Liver (tissue), 9 donors: Measurements from ENCODE around the gene IFT43. TPM values are rescaled to one million over a fixed set of nuclear protein-coding genes. Genes with fewer than 3 reads are reported as not detected.

Source experiments
- DNase-seq: peaks from one replicate; pipeline ENCODE4 v3.0.0-alpha.2; 2017; ENCODE audit warnings: low spot score
- H3K27ac ChIP-seq, 2 donors: one replicate each; pipeline ENCODE4 v1.7.0; 2013; ENCODE audit warnings: inconsistent platforms in 2 of 2, low read length in 2 of 2, control low read depth in 1 of 2, low read depth in 1 of 2, mild to moderate bottlenecking in 1 of 2
- H3K27me3 ChIP-seq, 4 donors: one replicate each; pipeline versions ENCODE4 v1.6.1 to v1.7.0; 2013; ENCODE audit warnings: low read length in 3 of 4, inconsistent platforms in 1 of 4, mild to moderate bottlenecking in 1 of 4, moderate library complexity in 1 of 4; ENCODE audit not compliant: control insufficient read depth in 4 of 4, insufficient read depth in 4 of 4
- H3K36me3 ChIP-seq, 4 donors: one replicate each; pipeline versions ENCODE4 v1.6.1 to v1.7.0; 2013; ENCODE audit warnings: low read length in 3 of 4, mild to moderate bottlenecking in 3 of 4, low read depth in 1 of 4, moderate library complexity in 1 of 4; ENCODE audit not compliant: control insufficient read depth in 4 of 4, insufficient read depth in 3 of 4
- H3K4me1 ChIP-seq, 4 donors: one replicate each; pipeline versions ENCODE4 v1.6.1 to v1.7.0; 2013; ENCODE audit warnings: low read length in 3 of 4, mild to moderate bottlenecking in 3 of 4, moderate library complexity in 1 of 4; ENCODE audit not compliant: control insufficient read depth in 4 of 4, insufficient read depth in 4 of 4
- H3K4me3 ChIP-seq, 3 donors: one replicate each; pipeline versions ENCODE4 v1.6.1 to v1.7.0; 2013; ENCODE audit warnings: low read length in 3 of 3, control low read depth in 1 of 3, low read depth in 1 of 3, mild to moderate bottlenecking in 1 of 3
- H3K9ac ChIP-seq, 2 donors: one replicate each; pipeline ENCODE4 v1.7.0; 2013; ENCODE audit warnings: low read length in 2 of 2, mild to moderate bottlenecking in 2 of 2, moderate library complexity in 2 of 2, control low read depth in 1 of 2, low read depth in 1 of 2
- H3K9me3 ChIP-seq, 4 donors: one replicate each; pipeline versions ENCODE4 v1.6.1 to v1.7.0; 2013; ENCODE audit warnings: low read length in 3 of 4; ENCODE audit not compliant: control insufficient read depth in 4 of 4
- EGR1 ChIP-seq, 2 donors: IDR thresholded peaks; 2 replicates each; pipeline ENCODE4 v1.6.1; 2016 to 2018; ENCODE audit warnings: antibody characterized with exemption in 2 of 2, low read depth in 2 of 2
- FOXA1 ChIP-seq: IDR thresholded peaks from 2 replicates; pipeline ENCODE4 v1.6.1; 2016; ENCODE audit warnings: antibody characterized with exemption
- FOXA2 ChIP-seq: IDR thresholded peaks from 2 replicates; pipeline ENCODE4 v1.6.1; 2016; ENCODE audit warnings: antibody characterized with exemption
- GABPA ChIP-seq, 2 donors: IDR thresholded peaks in 1 of 2; conservative IDR thresholded peaks in 1 of 2; 2 replicates each; pipeline ENCODE4 v1.6.1; 2016; ENCODE audit warnings: antibody characterized with exemption in 2 of 2, mild to moderate bottlenecking in 1 of 2, moderate library complexity in 1 of 2
- HNF4G ChIP-seq: IDR thresholded peaks from 2 replicates; pipeline ENCODE4 v1.6.1; 2016; ENCODE audit warnings: antibody characterized with exemption
- NR2F2 ChIP-seq: IDR thresholded peaks from 2 replicates; pipeline ENCODE4 v1.6.1; 2016; ENCODE audit warnings: antibody characterized with exemption
- RXRA ChIP-seq, 2 donors: IDR thresholded peaks; 2 replicates each; pipeline ENCODE4 v1.6.1; 2017 to 2018; ENCODE audit warnings: antibody characterized with exemption in 2 of 2, mild to moderate bottlenecking in 1 of 2
- TAF1 ChIP-seq: conservative IDR thresholded peaks from 2 replicates; pipeline ENCODE4 v1.6.1; 2016; ENCODE audit warnings: antibody characterized with exemption, mild to moderate bottlenecking
- YY1 ChIP-seq: IDR thresholded peaks from 2 replicates; pipeline ENCODE4 v1.6.1; 2016; ENCODE audit warnings: antibody characterized with exemption, mild to moderate bottlenecking
- WGBS: extraction: QIAGEN DNeasy Blood & Tissue Kit; methylation state at CpG from one replicate; pipeline ENCODE4 v1.1.7; 2013; 5-methylcytosine and 5-hydroxymethylcytosine counted together
- polyA plus RNA-seq, 2 donors: library from polyadenylated mRNA; stranded (reverse) in 1 of 2; unstranded in 1 of 2; fragments of 200-250 nt in 1 of 2; fragments of >200 nt in 1 of 2; fragmentation: Nextera tagmentation in 1 of 2; extraction: Ambion mirVana in 1 of 2; gene quantifications; one replicate each; pipeline versions ENCODE4 v1.2.1 to v1.2.3, GENCODE V29; 2013 to 2015
- total RNA-seq, 2 donors: library from RNA; depleted of rRNA; stranded (reverse); fragments of >200 nt; gene quantifications; one replicate each; pipeline ENCODE4 v1.2.3, GENCODE V29; 2014
- TF ChIP-seq, protein P1 (sequence below): IDR thresholded peaks from 2 replicates; pipeline ENCODE4 v1.6.1; 2016; ENCODE audit warnings: antibody characterized with exemption
- TF ChIP-seq, protein P2 (sequence below): fragments of 150-350 bp; IDR thresholded peaks from 2 replicates; pipeline ENCODE4 v1.5.1; 2017; ENCODE audit warnings: improper control_type of control experiment, low read depth, low read length; ENCODE audit not compliant: missing input control
- TF ChIP-seq, protein P3 (sequence below): IDR thresholded peaks from 2 replicates; pipeline ENCODE4 v1.6.1; 2016; ENCODE audit warnings: antibody characterized with exemption, mild to moderate bottlenecking
- TF ChIP-seq, protein P4 (sequence below): IDR thresholded peaks from 2 replicates; pipeline ENCODE4 v1.6.1; 2016; ENCODE audit warnings: antibody characterized with exemption
- donor health status: healthy.
- donor health status: healthy.
- donor health status: healthy.
- donor health status: healthy.
- donor health status: healthy.

The IFT43 gene
- total and polyA plus RNA-seq, 4 donors = 7.8 to 33.6 (median 19.3) TPM

DNA sequence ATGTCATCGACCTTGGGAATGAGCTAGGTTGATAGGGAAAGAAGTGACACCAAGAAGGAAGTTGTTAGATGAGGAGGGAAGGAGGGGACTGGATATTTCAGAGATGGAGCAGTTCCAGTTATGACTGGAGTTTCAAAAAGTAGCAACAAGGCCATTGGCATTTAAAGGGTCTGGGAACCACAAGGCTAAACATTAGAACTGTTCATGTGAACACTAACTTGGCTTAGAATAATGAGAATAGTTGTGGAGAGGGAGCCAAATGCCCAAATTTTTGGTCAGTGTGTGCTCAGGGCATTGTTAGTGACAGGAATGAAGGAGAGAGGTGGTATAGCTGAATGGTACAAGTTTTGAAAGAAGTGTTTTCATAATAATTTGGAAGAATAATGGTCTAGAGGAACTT is 16.8 kb downstream of the IFT43 start:
- WGBS = 96% methylated on average over 1 of the region's 1 CpG
- H3K27ac ChIP-seq = no peak overlapping the region

DNA sequence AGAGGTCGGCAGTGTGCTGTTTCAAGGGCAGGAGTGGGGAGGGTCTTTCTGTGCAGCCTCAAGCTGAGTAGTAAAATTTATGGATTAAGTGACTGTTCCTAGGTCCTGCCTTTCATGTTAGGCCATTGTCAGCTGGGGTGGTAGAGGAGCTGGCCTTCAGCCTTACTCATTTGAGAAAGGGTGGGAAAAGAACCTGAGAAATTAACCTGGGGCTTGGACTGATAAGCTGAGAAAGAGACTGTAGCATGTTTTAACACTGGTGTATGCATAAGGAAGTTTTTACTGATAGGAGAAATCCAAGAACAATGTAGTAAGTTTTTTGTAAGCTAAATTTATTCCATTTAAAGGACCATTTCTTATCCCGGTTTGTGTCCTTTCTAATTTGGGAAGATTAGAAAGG is 20.7 kb downstream of the IFT43 start:
- 89% methylated on average over 2 of the region's 2 CpGs for WGBS
- no peak overlapping the region for H3K4me3 ChIP-seq
- H3K27me3 ChIP-seq = no peaks in the 10 kb centered on the region
- no peak overlapping the region for H3K9ac ChIP-seq
- H3K27ac ChIP-seq = no peak overlapping the region
- peaks cover 0 to 2% (median under 1%) of the 10 kb centered on the region in 4 donors for H3K4me1 ChIP-seq
- no peak for DNase-seq
- peaks cover 0 to 2% (median 0%) of the 10 kb centered on the region in 4 donors for H3K9me3 ChIP-seq
- H3K36me3 ChIP-seq = peaks cover 10 to 44% (median 29%) of the 10 kb centered on the region in 4 donors
- TF ChIP-seq TAF1 (no peak), EGR1 (IDR thresholded peaks at IDR 0.05; ENCODE audit: low read depth in 2 of 2) (no peak), FOXA1 (no peak), RXRA (IDR thresholded peaks at IDR 0.05) (no peak), HNF4G (no peak), FOXA2 (no peak), NR2F2 (no peak), GABPA (IDR thresholded peaks at IDR 0.05 in 1 of 2, conservative IDR thresholded peaks at IDR 0.05 in 1 of 2) (no peak)
- TF ChIP-seq, protein P1, sequence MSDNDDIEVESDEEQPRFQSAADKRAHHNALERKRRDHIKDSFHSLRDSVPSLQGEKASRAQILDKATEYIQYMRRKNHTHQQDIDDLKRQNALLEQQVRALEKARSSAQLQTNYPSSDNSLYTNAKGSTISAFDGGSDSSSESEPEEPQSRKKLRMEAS = no peak
- TF ChIP-seq, protein P2, sequence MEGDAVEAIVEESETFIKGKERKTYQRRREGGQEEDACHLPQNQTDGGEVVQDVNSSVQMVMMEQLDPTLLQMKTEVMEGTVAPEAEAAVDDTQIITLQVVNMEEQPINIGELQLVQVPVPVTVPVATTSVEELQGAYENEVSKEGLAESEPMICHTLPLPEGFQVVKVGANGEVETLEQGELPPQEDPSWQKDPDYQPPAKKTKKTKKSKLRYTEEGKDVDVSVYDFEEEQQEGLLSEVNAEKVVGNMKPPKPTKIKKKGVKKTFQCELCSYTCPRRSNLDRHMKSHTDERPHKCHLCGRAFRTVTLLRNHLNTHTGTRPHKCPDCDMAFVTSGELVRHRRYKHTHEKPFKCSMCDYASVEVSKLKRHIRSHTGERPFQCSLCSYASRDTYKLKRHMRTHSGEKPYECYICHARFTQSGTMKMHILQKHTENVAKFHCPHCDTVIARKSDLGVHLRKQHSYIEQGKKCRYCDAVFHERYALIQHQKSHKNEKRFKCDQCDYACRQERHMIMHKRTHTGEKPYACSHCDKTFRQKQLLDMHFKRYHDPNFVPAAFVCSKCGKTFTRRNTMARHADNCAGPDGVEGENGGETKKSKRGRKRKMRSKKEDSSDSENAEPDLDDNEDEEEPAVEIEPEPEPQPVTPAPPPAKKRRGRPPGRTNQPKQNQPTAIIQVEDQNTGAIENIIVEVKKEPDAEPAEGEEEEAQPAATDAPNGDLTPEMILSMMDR = no peak
- TF ChIP-seq, protein P3, sequence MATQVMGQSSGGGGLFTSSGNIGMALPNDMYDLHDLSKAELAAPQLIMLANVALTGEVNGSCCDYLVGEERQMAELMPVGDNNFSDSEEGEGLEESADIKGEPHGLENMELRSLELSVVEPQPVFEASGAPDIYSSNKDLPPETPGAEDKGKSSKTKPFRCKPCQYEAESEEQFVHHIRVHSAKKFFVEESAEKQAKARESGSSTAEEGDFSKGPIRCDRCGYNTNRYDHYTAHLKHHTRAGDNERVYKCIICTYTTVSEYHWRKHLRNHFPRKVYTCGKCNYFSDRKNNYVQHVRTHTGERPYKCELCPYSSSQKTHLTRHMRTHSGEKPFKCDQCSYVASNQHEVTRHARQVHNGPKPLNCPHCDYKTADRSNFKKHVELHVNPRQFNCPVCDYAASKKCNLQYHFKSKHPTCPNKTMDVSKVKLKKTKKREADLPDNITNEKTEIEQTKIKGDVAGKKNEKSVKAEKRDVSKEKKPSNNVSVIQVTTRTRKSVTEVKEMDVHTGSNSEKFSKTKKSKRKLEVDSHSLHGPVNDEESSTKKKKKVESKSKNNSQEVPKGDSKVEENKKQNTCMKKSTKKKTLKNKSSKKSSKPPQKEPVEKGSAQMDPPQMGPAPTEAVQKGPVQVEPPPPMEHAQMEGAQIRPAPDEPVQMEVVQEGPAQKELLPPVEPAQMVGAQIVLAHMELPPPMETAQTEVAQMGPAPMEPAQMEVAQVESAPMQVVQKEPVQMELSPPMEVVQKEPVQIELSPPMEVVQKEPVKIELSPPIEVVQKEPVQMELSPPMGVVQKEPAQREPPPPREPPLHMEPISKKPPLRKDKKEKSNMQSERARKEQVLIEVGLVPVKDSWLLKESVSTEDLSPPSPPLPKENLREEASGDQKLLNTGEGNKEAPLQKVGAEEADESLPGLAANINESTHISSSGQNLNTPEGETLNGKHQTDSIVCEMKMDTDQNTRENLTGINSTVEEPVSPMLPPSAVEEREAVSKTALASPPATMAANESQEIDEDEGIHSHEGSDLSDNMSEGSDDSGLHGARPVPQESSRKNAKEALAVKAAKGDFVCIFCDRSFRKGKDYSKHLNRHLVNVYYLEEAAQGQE = no peak
- TF ChIP-seq, protein P4, sequence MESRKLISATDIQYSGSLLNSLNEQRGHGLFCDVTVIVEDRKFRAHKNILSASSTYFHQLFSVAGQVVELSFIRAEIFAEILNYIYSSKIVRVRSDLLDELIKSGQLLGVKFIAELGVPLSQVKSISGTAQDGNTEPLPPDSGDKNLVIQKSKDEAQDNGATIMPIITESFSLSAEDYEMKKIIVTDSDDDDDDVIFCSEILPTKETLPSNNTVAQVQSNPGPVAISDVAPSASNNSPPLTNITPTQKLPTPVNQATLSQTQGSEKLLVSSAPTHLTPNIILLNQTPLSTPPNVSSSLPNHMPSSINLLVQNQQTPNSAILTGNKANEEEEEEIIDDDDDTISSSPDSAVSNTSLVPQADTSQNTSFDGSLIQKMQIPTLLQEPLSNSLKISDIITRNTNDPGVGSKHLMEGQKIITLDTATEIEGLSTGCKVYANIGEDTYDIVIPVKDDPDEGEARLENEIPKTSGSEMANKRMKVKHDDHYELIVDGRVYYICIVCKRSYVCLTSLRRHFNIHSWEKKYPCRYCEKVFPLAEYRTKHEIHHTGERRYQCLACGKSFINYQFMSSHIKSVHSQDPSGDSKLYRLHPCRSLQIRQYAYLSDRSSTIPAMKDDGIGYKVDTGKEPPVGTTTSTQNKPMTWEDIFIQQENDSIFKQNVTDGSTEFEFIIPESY = no peak

More for the DNA sequence above, 16.8 kb downstream of the IFT43 start:
- Histone ChIP-seq H3K9me3 (peaks cover 0 to 2% (median 0%) of the 10 kb centered on the region in 4 donors), H3K4me3 (no peak overlapping the region), H3K4me1 (no peaks in the 10 kb centered on the region), H3K36me3 (peaks cover 10 to 53% (median 33%) of the 10 kb centered on the region in 4 donors), H3K27me3 (no peaks in the 10 kb centered on the region), H3K9ac (no peak overlapping the region)
- TF ChIP-seq, protein P3 = no peak
- TF ChIP-seq GABPA (IDR thresholded peaks at IDR 0.05 in 1 of 2, conservative IDR thresholded peaks at IDR 0.05 in 1 of 2) = no peak
- TF ChIP-seq YY1 = no peak
- no peak for TF ChIP-seq HNF4G
- TF ChIP-seq, protein P4 = no peak
- TF ChIP-seq NR2F2 = no peak
- TF ChIP-seq, protein P1 = no peak
- no peak for TF ChIP-seq FOXA2
- no peak for DNase-seq
